ENCODE results near the gene NTMT1.

- TF ChIP-seq CTCF (IDR thresholded peaks at IDR 0.05; ENCODE audit: low read length): no peak
- TF ChIP-seq EZH2 (IDR thresholded peaks at IDR 0.05; ENCODE audit: borderline replicate concordance, low read length): no peak
Observed at GRCh38 chr9:129607027-129607387, 19.0 kb upstream of the NTMT1 start.
